ENCODE measurements around the gene GPATCH3.
"Not testable (repeated sequence)": the region's sequence is repeated elsewhere in the genome, so short reads cannot be mapped to it uniquely, and the experiment has no call there.

GPATCH3 gene

GRCh38 chr1:26863685-26864077, 36.6 kb downstream of the GPATCH3 start:
- DNase-seq, result peak; percentile 58

- DNase-seq, result peak; percentile 96
Measured at GRCh38 chr1:26862781-26863684, 37.2 kb downstream of the GPATCH3 start, which contains the start of gene SFN. TSS of gene SFN (plus strand) at chr1:26863149. CDS start at chr1:26863213, 64 bp downstream.

GRCh38 chr1:26861889-26862378, 38.3 kb downstream of the GPATCH3 start:
- DNase-seq, result peak; percentile 74

GRCh38 chr1:26861286-26861701, 39.0 kb downstream of the GPATCH3 start:
- DNase-seq, result peak; percentile 17

- DNase-seq, result no peak
Measured at GRCh38 chr1:26858891-26859640, 41.2 kb downstream of the GPATCH3 start.

GRCh38 chr1:26858160-26858559, 42.1 kb downstream of the GPATCH3 start:
- no peak for DNase-seq

GRCh38 chr1:26857473-26858060, 42.7 kb downstream of the GPATCH3 start:
- DNase-seq, result no peak

GRCh38 chr1:26856604-26857469, 43.4 kb downstream of the GPATCH3 start:
- DNase-seq, result no peak

GRCh38 chr1:26856181-26856580, 44.1 kb downstream of the GPATCH3 start:
- no peak for DNase-seq

- DNase-seq, result no peak
Measured at GRCh38 chr1:26855636-26856035, 44.6 kb downstream of the GPATCH3 start.

- no peak for DNase-seq
Measured at GRCh38 chr1:26854906-26855305, 45.4 kb downstream of the GPATCH3 start.

- DNase-seq, result no peak
Measured at GRCh38 chr1:26853600-26853999, 46.7 kb downstream of the GPATCH3 start.

- peak; percentile 69 for DNase-seq
Measured at GRCh38 chr1:26853156-26853555, 47.1 kb downstream of the GPATCH3 start.

- DNase-seq, result no peak
Measured at GRCh38 chr1:26852701-26853100, 47.6 kb downstream of the GPATCH3 start.

- no peak for DNase-seq
Measured at GRCh38 chr1:26851106-26851684, 49.1 kb downstream of the GPATCH3 start.

GRCh38 chr1:26848941-26849774, 51.1 kb downstream of the GPATCH3 start:
- DNase-seq, result no peak

- no peak for DNase-seq
Measured at GRCh38 chr1:26848499-26848898, 51.8 kb downstream of the GPATCH3 start.

GRCh38 chr1:26847826-26848225, 52.4 kb downstream of the GPATCH3 start:
- not testable (repeated sequence) for DNase-seq

GRCh38 chr1:26844424-26845196, 55.7 kb downstream of the GPATCH3 start:
- DNase-seq, result no peak
